IPS DF 4.7 (cell line): ENCODE results near the gene WHRN.

Source experiments
- DNase-seq: peaks from one replicate; pipeline ENCODE4 v3.0.0-alpha.2; 2013; ENCODE audit warnings: low spot score; ENCODE audit errors: extremely low read depth

The WHRN gene

GRCh38 chr9:114400772-114401171 is 104.5 kb downstream of the WHRN start:
- no peak for DNase-seq

- DNase-seq: no peak
Measured at GRCh38 chr9:114400219-114400618, 105.1 kb downstream of the WHRN start.

GRCh38 chr9:114399381-114399780 is 105.9 kb downstream of the WHRN start:
- DNase-seq: no peak

- peak; percentile 53 for DNase-seq
Measured at GRCh38 chr9:114397848-114398605, 107.2 kb downstream of the WHRN start.

GRCh38 chr9:114397219-114397847 is 107.9 kb downstream of the WHRN start:
- no peak for DNase-seq

- DNase-seq: no peak
Measured at GRCh38 chr9:114396558-114397218, 108.6 kb downstream of the WHRN start.

GRCh38 chr9:114395768-114396167 is 109.5 kb downstream of the WHRN start:
- no peak for DNase-seq

GRCh38 chr9:114395334-114395617 is 110.0 kb downstream of the WHRN start:
- DNase-seq: no peak

- DNase-seq: no peak
Measured at GRCh38 chr9:114394523-114395333, 110.5 kb downstream of the WHRN start.

- DNase-seq: no peak
Measured at GRCh38 chr9:114392749-114393112, 112.5 kb downstream of the WHRN start.

- no peak for DNase-seq
Measured at GRCh38 chr9:114390952-114391351, 114.3 kb downstream of the WHRN start.

- DNase-seq: no peak
Measured at GRCh38 chr9:114389612-114390368, 115.5 kb downstream of the WHRN start.

GRCh38 chr9:114388764-114389375 is 116.4 kb downstream of the WHRN start:
- DNase-seq: no peak

GRCh38 chr9:114388357-114388682 is 117.0 kb downstream of the WHRN start:
- DNase-seq: no peak

- DNase-seq: no peak
Measured at GRCh38 chr9:114387680-114388356, 117.5 kb downstream of the WHRN start, which contains the start of gene AKNA. TSS of gene AKNA (minus strand) at chr9:114387982. CDS start at chr9:114381333, 6,649 bp downstream.

GRCh38 chr9:114386886-114387679 is 118.2 kb downstream of the WHRN start:
- no peak for DNase-seq

- no peak for DNase-seq
Measured at GRCh38 chr9:114386361-114386885, 118.8 kb downstream of the WHRN start.

- DNase-seq: no peak
Measured at GRCh38 chr9:114385397-114386181, 119.7 kb downstream of the WHRN start.
